Stimulated activated CD4-positive, alpha-beta T cell treated with anti-CD3 and anti-CD28 coated beads, Interleukin-12 subunit alpha, Interleukin-12 subunit beta, amount 100 ng/mL, for 24 hours (primary cell): ENCODE measurements around the gene CDS2.

Source experiments
- DNase-seq, 2 experiments: peaks; one replicate each; pipeline ENCODE4 v3.0.0-alpha.2; 2020; ENCODE audit warnings: low read depth in 2 of 2

The CDS2 gene

DNA sequence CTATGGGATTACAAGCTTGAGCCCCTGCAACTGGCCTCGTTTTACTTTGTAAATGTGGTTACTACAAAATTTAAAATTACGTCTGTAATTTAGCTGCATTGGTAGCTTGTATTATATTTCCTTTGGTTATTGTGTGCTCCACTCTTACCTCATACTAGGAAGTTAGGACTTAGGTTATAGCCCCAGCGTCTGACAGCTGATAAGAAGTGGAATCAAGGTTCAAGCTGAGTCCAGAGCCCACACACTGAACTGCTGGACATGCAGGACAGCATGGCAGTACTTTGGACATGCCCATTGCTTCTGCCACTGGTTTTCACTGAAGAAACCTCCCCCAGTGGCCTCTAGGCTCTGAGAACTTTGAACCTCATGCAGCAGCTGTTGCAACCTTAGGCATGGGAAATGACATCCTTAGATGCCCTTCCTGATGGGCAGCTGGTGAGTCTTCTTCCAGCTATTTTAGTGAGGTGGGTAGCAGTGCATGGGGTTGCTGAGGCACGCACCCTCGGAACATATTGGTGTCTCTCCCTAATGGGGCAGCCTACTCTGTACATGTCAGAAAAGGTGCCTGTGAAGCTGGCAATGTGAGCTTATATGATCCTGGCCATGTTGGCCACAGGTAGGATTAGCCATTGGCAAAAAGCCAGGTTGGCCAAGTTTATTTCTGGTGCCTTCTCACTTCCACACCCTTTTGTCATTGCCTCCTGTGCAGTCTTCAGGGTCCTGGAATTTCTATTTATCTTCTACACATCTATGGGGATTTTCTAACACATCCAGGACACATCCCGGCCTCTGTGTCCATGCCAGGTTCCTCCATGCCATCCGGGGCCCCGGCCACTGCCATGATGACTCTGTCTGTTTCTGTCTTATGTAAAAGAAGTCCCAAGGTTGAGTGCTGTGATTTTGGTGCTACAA is 85.3 kb downstream of the CDS2 start:
- DNase-seq = no peak

DNA sequence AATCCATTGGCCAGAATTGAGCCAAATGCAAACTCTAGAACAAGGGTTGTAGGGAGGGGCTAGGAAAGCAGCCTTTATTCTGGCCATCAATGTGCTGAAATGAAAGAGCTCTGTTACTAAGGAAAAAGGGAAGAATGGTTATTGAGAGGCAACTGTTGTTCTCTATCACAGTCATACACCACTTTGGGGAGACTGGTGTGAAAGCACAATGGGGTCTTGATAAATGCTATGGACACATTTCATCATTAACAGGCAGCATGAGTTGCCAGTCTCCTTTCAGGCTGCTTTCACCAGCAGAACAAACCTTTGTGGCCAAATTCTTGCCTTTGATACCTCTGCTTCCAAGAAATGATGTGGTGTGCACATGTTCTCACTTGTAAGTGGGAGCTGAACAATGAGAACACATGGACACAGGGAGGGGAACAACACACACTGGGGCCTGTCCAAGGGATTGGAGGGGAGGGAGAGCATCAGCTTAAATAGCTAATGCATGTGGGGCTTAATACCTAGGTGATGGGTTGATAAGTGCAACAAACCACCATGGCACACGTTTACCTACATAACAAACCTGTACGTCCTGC is 86.2 kb downstream of the CDS2 start:
- no peak for DNase-seq

DNA sequence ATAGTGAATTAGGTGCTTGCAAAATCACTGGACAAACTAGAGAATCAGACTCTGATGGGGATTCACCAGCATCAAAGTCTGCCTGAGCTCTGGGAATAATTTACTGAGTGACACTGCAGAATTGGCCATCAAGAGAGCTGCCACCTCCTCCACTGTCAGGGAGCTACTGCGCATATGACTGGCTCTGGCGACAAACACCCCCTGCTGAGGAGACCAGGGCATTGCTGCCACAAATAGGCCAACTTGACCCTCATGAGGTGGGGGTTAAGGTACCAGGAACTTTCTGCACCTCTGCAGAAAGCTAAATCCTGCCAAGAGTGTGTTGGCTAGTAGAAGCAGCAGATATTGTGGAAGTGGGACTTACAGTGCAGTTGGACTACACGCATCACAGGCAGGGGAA is 88.0 kb downstream of the CDS2 start:
- no peak for DNase-seq

DNA sequence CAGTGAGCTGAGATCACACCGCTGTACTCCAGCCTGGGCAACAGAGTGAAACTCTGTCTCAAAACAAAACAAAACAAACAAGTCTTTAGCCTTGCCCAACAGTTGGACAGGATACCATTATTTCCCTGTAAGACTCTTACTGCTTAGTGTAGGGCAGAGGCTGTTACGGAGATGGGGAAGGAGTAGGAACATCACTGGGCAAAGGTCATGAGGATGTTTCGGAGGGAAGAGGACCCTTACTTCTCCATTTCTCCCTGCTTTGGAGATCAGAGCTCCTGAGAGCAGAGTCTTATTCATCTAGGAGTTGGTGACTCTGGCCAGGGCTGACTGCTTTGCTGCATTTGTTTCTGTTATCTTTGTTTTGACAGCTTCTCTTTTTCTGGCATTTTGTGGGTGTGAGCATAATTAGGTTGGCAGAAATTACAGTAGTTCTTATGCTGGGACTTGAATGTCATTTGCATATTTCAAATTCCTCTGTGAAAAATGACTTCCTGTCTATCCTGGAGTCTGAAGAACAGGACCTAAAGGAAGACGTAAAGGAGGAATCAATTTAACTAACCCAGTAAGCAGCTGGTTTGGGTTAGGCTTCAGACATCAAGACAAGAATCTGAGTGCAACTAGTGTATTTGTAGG is 89.0 kb downstream of the CDS2 start:
- no peak for DNase-seq

DNA sequence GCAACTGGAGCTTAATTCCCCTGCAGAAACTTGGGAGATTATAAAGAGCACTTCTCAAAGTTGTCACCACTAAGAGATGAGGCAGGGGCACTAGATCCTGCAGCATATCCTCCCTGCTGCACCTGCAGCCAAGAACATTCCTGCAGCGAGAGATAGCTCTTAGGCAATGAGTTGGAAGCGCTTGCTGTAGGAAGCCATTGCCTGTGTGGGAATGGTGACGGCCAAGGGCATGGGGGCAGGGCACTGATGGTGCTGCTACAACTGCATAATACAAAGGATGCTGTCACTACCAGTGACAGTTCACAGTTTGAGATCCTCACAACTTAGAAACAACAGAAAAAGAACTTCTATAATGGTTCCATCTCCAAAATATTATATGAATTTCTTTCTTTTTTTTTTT is 89.9 kb downstream of the CDS2 start:
- DNase-seq = no peak

DNA sequence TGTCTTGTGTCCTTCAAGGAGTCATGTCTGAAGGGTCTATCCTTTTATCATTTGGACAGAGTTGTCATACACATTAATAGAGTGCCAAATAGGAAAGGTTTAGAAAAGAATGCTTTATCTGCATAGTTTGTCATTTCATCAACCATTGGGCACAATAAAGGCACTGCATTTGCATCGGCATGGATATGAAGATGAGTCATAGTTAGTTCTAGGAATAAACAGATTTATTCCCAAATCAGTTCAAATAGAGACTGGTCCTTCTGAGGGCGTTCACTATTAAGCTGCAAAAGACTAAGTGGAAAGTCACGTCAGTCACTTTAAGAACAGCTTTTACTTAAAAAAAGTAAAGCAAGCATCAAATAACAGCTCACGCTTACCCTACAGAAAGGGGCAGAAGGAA is 90.8 kb downstream of the CDS2 start:
- no peak for DNase-seq

DNA sequence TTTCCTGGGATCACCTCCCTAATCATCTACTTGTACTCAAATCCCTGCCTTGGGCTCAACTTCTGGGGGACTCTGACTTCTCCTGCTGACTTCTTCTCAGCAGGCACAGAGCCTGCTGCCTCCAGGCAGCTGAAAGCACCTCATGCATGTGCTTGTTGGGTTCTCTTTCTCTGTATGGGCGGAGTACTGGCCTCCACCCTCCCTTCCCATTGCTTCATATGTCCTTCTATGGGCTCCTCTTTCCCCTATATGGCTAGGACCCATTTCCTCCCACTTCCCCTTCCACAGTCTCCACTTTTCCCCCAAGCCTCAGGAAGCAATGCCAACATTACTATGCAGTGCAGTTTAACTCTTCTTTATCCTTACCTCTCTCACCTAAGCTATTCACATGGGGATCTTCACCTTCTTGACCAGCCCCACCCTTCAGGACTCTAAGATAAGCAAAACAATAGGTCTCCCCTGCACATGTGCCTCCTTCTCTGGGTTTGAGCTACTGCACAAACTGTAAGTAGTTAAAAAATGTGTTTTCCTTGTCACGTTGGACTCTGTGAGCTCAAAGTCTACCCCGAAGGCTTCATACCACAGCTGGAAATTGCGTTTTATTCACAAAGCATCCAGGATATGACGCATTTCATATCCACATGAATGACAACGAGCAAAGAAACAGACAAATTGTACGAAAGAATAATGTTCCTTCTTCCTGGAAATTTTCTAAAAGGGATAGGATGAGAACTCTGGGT is 93.7 kb downstream of the CDS2 start:
- DNase-seq = no peak

DNA sequence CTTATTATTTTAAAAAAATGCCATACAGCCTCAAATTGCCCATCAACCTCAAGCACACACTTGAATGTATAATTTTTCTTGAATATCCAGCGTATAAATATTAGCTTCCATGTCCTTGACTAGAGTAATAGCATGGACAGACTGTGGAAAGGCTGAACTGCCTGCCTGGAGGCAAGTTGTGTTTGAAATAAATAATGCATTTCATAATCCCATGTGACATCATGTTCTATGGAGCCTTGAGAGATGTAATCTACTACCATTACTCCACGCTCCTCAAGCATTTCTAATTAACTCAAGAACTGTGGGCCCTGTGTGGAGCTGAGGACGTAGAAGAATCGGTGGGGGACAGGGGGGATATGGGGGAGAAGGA is 94.2 kb downstream of the CDS2 start:
- no peak for DNase-seq

DNA sequence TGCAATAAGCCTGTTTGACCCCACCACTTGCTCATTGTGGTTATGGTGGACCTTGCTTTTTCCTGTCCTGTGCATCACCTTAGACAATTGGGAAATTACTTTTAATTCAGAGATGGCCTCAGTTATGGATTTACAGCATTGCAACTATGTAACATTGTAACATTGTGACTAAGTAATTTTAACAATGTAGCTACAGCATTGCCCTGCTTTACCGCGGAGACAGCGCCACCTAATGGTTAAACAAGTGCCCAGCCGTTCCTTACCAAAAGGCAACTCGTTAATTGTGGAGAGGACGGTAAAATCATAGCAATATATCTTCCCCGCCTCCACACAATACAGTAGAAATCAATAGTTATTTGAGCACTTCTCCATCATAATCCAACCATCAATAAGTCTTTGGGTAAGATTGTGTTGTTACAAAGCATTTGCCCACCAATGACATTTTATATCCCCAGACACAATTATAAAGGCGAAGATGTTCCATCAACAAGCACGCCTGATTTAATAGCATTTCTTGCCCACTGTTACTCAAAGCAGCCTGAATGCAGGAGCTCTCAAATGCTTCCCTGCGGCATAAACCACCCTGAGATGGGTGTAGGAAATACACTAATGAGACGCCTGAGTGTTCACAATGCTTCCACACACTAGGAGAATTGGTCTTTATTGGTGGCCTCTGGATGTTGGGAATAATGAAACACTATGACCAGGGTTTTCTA is 96.3 kb downstream of the CDS2 start:
- DNase-seq = peak; percentile 13 to 48

DNA sequence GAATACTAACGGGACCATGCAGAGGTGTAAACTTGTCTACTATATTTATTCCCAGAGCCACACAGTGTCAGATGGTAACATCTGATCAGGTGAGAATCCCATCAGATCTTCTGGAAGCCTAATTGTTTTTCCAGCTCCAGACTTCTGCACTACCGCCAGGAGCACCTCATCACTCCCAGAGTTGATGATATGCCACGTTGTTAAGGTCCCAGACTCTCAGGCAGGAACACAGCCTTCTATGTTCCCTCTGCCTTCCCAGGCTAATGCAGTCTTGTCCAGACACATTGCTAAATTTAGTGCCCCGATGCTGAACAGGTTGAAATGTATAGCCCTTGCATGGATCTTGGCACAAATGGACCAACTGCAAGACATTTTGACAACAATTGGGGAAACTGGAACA is 103.7 kb downstream of the CDS2 start:
- no peak for DNase-seq

DNA sequence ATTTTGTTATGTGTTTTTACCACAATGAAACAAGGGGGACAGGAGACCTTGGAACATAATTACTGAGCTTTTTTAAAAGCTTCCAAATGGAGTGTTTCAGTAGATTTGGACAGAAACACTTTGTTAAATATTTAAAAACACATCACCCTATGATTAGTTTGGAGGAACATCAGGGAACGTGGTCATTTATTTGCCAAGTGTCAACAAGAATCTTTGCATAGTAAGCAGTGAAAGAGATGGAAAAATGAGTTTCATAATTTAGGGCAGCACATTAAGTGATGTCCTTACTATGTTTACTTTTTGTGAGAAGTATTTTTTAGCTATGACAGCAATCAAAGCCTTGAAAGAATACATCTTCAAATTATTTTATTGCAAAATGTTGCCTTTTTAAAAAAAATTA is 107.3 kb downstream of the CDS2 start:
- no peak for DNase-seq

DNA sequence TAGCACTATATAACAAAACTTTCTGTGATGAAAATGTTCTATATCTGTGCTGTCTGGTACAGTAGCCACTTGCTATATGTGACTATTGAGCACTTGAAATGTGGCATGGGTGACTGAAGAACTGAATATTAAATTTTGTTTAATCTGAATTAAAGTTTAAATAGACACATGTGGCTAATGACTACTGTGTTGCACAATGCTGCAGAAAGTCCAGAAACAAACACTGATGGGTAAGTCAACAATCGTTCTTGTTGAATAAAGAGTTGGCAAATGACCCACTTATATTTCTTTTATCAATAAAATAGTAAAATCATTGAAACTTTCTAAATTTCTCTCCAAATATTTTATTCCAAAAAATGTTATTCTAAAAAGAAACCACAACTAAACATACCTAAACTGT is 108.2 kb downstream of the CDS2 start:
- DNase-seq = no peak
